Measurements from ENCODE around the gene GPR107.
"Not testable (repeated sequence)": the region's sequence is repeated elsewhere in the genome, so short reads cannot be mapped to it uniquely, and the experiment has no call there.

The GPR107 gene

DNA sequence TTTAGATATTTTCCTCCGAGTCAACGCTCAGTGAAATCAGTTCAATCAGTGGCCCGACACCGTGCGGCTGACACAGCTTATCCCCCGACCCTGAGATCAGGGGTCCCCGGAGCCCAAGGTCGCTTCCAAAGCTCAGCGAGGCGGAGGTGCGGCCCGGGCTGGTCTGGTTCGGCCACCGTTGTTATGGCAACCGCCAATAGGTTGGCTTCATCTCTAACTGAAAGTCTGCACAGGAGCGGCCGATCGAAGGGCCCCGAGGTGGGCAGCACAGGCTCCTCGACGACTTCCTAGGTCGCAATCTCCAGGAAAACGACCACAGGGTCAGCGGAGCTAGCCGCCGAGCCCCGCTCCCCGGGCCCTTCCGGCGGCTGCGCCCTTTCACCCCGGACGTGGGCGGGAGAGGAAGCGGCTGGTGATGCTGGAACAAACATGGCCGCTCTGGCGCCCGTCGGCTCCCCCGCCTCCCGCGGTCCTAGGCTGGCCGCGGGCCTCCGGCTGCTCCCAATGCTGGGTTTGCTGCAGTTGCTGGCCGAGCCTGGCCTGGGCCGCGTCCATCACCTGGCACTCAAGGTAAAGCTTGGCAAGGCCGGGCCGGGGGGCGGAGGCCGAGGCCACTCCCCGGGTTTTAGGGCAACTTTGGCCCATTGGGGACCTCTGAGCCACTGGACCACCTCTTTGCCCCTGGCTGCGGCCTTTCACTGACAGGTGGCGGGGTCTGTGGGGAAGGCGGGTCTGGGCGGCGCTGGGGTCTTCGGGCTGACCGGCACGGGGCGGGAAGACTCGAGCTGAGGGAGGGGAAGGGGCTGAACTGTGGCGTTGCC lies at the start of gene GPR107:
Gene GPR107 (plus strand): TSS at position 403 of the 821 bp plus-strand sequence. CDS start 27 bp downstream, at position 430.
- TF ChIP-seq JUND (IDR thresholded peaks at IDR 0.05; ENCODE audit: low read depth), result no peak
- in situ Hi-C loops (cut with HindIII; ENCODE audit: low pct_unique_long_range_greater_than_20kb, low sequenced_read_pairs), result no loop called here
- peak; percentile 83 to 85 for DNase-seq (ENCODE audit: low read depth in 1 of 2, low spot score in 1 of 2)

- no peak for TF ChIP-seq JUND (IDR thresholded peaks at IDR 0.05; ENCODE audit: low read depth)
- in situ Hi-C loops (cut with HindIII; ENCODE audit: low pct_unique_long_range_greater_than_20kb, low sequenced_read_pairs), result no loop called here
- no peak for DNase-seq (ENCODE audit: low read depth in 1 of 2, low spot score in 1 of 2)
Measured at GRCh38 chr9:130003943-130004552, 49.7 kb upstream of the GPR107 start.

DNA sequence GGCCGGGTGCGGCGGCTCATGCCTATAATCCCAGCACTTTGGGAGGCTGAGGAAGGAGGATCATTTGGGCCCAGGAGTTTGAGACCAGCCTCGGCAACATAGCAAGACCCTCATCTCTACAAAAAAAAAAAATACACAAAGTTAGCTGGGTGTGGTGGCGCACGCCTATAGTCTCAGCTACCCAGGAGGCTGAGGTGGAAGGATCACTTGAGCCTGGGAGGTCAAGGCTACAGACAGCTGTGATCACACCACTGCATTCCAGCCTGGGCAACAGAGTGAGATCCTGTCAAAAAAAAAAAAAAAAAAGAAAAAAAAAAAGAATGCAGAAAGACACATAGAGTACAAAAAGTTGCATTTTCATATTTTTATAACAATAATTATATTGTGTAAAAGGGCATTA lies 46.8 kb upstream of the GPR107 start:
- DNase-seq (ENCODE audit: low read depth in 1 of 2, low spot score in 1 of 2), result not testable (repeated sequence)

GRCh38 chr9:130008538-130008937 lies 45.2 kb upstream of the GPR107 start:
- no peak for TF ChIP-seq JUND (IDR thresholded peaks at IDR 0.05; ENCODE audit: low read depth)
- in situ Hi-C loops (cut with HindIII; ENCODE audit: low pct_unique_long_range_greater_than_20kb, low sequenced_read_pairs), result no loop called here

More for the DNA sequence above, 46.8 kb upstream of the GPR107 start:
- in situ Hi-C loops (cut with HindIII; ENCODE audit: low pct_unique_long_range_greater_than_20kb, low sequenced_read_pairs), result not testable (repeated sequence)

DNA sequence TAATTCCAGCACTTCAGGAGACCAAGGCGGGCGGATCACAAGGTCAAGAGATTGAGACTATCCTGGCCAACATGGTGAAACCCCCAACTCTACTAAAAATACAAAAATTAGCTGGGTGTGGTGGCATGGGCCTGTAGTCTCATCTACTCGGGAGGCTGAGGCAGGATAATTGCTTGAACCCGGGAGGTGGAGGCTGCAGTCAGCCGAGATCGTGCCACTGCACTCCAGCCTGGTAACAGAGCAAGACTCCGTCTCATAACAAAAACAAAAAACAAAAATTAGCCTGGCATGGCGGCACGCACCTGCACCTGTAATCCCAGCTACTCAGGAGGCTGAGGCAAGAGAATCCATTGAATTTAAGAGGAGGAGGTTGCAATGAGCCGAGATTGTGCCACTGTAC lies 44.2 kb upstream of the GPR107 start:
- in situ Hi-C loops (cut with HindIII; ENCODE audit: low pct_unique_long_range_greater_than_20kb, low sequenced_read_pairs); DNase-seq (ENCODE audit: low read depth in 1 of 2, low spot score in 1 of 2): not testable (repeated sequence)

More at GRCh38 chr9:130008538-130008937, 45.2 kb upstream of the GPR107 start:
- DNase-seq (ENCODE audit: low read depth in 1 of 2, low spot score in 1 of 2), result no peak

DNA sequence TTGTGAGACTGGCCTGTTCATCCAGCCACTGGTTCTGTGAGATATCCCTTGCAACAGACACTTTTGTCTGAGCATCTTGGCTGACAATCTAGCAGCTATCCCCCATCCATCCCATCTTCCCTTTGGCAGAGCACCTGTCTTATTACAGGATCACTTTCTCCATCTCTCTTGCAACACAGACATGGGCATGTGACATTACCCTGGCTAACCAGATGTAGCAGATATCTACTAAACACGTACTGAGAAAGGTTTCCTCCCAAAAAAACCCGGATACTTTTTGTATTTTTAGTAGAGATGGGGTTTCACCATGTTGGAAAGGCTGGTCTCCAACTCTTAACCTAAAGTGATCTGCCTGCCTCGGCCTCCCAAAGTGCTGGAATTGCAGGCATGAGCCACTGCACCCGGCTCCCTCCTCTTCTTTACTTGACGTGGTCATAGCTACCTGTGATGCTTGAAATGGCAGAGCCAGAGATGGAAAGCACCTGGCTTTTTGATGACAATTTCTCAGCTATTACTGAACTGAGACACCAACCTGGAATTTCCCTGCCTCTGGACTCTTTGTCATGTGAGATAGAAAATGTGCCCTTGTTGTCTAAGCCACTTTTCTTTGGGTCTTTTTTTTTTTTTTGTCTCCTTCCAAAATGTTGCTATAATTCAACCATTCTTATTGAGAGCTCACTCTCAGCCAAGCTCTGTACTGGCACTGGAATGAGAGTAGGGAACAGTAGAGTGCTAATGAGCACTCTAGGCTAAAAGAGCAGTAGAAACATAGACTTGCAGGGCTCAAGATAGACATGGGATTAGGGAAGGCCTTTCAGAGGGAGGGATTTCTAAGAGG lies 43.3 kb upstream of the GPR107 start:
- in situ Hi-C loops (cut with HindIII; ENCODE audit: low pct_unique_long_range_greater_than_20kb, low sequenced_read_pairs), result no loop called here
- TF ChIP-seq JUND (IDR thresholded peaks at IDR 0.05; ENCODE audit: low read depth), result no peak
- DNase-seq (ENCODE audit: low read depth in 1 of 2, low spot score in 1 of 2), result no peak

GRCh38 chr9:130013326-130013725 lies 40.4 kb upstream of the GPR107 start:
- no peak for DNase-seq (ENCODE audit: low read depth in 1 of 2, low spot score in 1 of 2)
- in situ Hi-C loops (cut with HindIII; ENCODE audit: low pct_unique_long_range_greater_than_20kb, low sequenced_read_pairs), result no loop called here
- no peak for TF ChIP-seq JUND (IDR thresholded peaks at IDR 0.05; ENCODE audit: low read depth)

DNA sequence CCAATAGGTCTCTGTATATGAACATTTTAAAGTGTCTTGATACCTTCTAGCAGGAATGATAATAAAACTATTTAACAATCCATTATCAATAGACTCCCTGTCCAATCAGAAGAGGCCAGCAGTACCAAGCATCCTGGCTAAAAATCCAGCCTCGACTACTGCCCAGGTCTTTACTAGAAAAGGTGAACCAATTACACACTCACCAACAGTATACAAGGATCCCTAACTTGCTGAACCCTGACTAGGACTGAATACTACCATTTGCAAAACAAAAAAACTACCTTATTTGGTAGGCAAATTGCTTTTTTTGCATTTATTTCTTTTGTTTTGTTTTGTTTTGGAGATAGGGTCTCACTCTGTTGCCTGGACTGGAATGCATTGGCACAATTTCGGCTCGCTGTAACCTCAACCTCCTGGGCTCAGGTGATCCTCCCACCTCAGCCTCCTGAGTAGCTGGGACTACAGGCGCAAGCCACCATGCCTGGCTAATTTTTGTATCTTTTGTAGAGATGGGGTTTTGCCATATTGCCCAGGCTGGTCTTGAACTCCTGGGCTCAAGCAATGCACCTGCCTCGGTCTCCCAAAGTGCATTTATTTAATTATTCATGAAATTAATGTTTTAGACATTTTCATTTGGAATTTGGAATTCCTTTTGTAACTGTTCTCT lies 38.2 kb upstream of the GPR107 start:
- no peak for TF ChIP-seq JUND (IDR thresholded peaks at IDR 0.05; ENCODE audit: low read depth)
- DNase-seq (ENCODE audit: low read depth in 1 of 2, low spot score in 1 of 2), result no peak
- in situ Hi-C loops (cut with HindIII; ENCODE audit: low pct_unique_long_range_greater_than_20kb, low sequenced_read_pairs), result no loop called here

GRCh38 chr9:130017076-130017475 lies 36.6 kb upstream of the GPR107 start:
- DNase-seq (ENCODE audit: low read depth in 1 of 2, low spot score in 1 of 2), result no peak
- in situ Hi-C loops (cut with HindIII; ENCODE audit: low pct_unique_long_range_greater_than_20kb, low sequenced_read_pairs), result no loop called here
- TF ChIP-seq JUND (IDR thresholded peaks at IDR 0.05; ENCODE audit: low read depth), result no peak

DNA sequence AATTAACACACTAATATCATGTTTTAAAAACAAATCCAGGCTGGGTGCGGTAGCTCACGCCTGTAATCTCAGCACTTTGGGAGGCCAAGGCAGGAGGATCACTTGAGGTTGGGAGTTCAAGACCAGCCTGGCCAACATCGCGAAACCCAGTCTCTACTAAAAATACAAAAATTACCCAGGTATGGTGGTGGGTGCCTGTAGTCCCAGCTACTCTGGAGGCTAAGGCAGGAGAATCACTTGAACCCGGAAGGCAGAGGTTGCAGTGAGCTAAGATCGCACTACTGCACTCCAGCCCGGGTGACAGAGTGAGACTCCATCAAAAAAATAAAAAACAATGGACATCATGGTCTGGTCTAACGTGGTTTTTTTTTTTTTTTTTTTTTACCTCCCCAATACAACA lies 36.2 kb upstream of the GPR107 start:
- in situ Hi-C loops (cut with HindIII; ENCODE audit: low pct_unique_long_range_greater_than_20kb, low sequenced_read_pairs); DNase-seq (ENCODE audit: low read depth in 1 of 2, low spot score in 1 of 2): not testable (repeated sequence)

DNA sequence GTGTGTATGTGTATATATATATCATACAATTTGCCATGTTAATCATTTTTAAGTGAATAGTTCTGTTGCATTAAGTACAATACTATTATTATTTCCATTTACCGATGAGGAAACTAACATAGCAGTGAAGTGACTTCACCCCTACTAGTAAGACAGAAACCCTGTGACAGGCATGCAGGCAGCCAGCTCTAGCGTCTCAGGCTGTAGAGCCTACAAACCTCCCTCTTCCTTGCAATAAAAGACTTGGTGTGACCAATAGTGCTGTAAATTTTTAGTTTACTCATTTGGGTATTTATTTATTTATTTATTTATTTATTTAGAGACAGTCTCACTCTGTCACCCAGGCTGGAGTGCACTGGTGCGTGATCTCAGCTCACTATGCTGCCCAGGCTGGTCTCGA lies 35.4 kb upstream of the GPR107 start:
- in situ Hi-C loops (cut with HindIII; ENCODE audit: low pct_unique_long_range_greater_than_20kb, low sequenced_read_pairs), result no loop called here
- no peak for DNase-seq (ENCODE audit: low read depth in 1 of 2, low spot score in 1 of 2)
- TF ChIP-seq JUND (IDR thresholded peaks at IDR 0.05; ENCODE audit: low read depth), result no peak

- no peak for TF ChIP-seq JUND (IDR thresholded peaks at IDR 0.05; ENCODE audit: low read depth)
Measured at GRCh38 chr9:130020618-130021017, 33.1 kb upstream of the GPR107 start.

More at GRCh38 chr9:130020618-130021017, 33.1 kb upstream of the GPR107 start:
- in situ Hi-C loops (cut with HindIII; ENCODE audit: low pct_unique_long_range_greater_than_20kb, low sequenced_read_pairs), result no loop called here
- DNase-seq (ENCODE audit: low read depth in 1 of 2, low spot score in 1 of 2), result no peak

Data from T47D (cell line).